Measurements from ENCODE around the gene NPY.

NPY gene

DNA sequence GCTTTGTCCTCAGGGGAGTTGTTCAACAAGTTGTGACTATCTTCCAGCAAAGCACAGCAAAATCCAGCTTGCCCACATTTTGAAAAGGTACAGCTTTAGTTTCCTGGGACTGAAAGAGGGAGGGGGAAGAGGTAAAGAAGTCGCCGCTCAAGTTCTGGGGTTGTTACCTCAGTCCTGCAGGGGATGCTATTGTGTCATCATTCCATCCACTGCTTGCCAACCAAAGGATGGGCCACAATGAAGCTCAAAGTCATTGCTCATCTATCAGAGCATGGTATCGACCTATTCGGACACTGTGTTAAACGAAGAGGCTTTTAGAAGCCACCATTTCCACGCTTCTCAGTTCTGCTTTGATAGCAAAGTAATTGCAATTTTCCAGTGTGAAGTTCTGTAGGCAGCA lies 34.3 kb downstream of the NPY start:
- DNase-seq: peak; percentile 7

DNA sequence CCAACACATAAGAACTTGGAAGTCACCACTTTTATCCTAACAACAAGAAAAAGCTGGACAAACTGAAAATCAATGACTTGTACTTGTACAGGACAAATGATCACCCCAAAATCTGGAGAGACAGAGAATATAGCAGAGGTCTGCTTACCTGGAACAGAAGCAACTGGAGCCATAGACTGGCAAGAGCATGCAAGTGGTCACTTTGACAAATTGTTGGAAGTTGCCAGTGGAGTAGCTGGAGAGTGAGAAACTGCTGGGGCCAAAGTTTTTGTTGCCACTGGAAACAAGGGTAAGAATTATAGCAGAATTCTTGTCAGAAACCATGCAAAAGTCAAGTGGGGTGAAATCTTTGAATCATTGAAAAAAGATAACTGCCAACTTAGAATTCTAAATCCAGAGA lies 35.2 kb downstream of the NPY start:
- DNase-seq: no peak

- DNase-seq: no peak
Measured at GRCh38 chr7:24323961-24324480, 40.0 kb downstream of the NPY start.

DNA sequence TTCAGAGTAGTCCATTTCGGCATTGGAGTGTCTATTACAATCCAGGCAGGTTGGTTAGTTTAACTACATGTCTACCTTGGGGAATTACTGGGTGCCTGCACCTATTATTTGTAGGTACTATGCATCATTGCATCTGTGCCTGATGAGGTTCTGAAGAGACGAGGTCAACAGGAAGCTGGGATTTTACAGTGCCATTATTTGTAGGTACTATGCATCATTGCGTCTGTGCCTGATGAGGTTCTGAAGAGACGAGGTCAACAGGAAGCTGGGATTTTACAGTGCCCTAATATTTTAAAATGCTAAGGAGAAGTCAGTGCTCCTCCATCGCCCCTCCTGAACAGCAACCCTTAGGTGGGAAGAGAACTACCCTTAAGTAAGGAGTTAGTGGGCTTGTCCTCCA lies 41.7 kb downstream of the NPY start:
- DNase-seq: no peak

GRCh38 chr7:24328050-24328449 lies 44.1 kb downstream of the NPY start:
- no peak for DNase-seq

DNA sequence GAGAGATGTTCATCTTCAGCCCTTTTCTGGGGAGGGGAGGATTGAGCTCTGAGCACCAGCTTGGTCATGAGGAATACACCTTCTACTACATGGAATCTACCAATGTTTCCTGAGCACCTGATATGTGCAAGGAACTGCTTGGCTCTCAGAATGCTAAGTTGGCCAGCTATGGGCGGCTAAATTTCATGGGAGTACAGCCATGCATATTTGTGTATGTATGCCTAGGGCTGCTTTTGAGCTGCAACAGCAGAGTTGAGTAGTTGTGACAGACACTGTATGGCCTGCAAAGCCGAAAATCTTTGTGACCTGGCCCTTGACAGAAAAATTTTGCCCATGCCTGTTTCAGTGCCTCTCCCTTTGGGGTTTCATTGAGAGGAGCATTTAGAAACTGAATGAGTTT lies 44.9 kb downstream of the NPY start:
- DNase-seq: no peak

- no peak for DNase-seq
Measured at GRCh38 chr7:24334012-24334411, 50.0 kb downstream of the NPY start.

DNA sequence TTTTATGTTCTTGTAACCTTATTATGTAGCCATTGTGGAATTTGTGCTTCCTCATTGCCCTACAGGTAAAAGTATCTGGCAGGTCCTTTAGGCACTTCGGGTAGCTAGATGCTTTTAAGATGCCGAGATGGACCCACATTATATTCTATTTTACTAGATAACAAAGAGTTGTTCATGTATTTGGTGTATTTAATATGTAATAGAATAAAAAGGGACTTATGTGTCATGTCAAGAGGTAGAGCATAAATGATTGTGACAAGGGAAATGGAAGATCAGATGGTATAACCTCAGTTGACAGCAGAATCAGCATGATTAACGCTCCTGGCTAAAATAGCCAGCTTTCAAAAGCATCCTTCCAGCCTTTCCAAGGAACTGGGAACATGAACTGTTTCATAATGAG lies 50.6 kb downstream of the NPY start:
- no peak for DNase-seq

GRCh38 chr7:24336461-24336860 lies 52.5 kb downstream of the NPY start:
- DNase-seq: peak; percentile 54

DNA sequence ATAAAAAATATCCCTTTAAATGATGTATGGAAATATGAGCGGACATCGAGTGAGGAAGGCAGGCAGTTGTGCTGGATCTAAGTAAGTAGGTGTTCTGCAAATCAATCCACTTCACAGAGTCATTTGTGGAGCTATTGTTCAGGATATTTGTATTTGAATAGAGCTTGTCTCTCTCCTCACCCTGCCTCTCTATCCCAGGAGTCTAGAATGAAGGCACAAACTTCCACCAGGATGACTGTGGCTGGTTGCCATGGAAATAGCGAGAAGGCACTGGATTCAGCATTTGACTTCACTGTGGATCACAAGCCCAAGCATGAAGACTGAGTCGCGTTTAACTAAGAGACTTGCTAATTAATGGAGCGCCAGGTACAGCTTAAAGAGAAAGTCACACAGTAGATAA lies 53.2 kb downstream of the NPY start:
- no peak for DNase-seq

DNA sequence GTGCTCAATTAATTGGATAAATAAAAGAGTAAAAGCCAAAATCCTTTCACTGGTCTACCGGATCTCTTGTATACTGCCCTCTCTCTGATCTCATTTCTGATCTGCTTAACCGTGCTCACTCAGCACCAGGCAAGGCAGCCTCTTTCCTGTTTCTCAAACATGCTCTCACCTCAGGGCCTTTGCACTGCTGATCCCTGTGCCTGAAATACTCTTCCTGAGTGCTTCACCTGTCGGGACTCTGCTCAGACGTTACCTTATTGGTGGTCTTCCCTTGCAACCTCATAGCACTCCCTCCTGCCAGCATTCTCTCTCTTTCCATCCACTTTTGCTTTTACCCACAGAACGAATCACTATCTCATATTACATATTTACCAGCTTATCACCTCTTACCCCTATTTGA lies 55.6 kb downstream of the NPY start:
- no peak for DNase-seq

DNA sequence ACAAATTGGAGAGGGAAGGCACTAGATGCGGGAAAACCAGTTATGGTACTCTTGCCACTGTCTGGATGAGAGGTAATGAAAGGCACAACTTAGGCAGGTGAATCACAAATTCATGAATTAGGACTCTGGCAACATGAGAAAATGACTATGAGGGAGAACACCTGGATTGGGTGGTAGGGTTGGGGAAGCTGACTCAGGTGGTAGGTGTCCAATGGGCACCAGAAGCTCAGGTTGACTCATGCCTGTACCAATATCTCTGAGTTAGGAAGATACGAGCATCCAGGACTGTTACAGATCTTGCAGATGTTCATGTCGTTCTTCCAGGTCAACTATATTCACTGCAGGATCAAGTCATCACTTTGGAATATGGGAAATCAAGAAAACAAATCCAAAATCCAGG lies 56.7 kb downstream of the NPY start:
- no peak for DNase-seq

Data from activated CD4-positive, alpha-beta T cell treated with anti-CD3 and anti-CD28 coated beads for 48 hours (primary cell).